Kidney (tissue), 14 donors: ENCODE measurements around the gene CTDP1. TPM values are rescaled to one million over a fixed set of nuclear protein-coding genes. Genes with fewer than 3 reads are reported as not detected.

Source experiments
- DNase-seq, 5 donors: peaks; one replicate each; pipeline ENCODE4 v3.0.0-alpha.2; 2013 to 2020
- FAIRE-seq: peaks from 2 replicates; lab custom pipeline; 2012; peaks lifted over from hg19 to GRCh38; lab: Jason Lieb, UNC
- H3K27ac ChIP-seq, 2 donors: one replicate each; pipeline ENCODE4 v1.7.0; 2013; ENCODE audit warnings: low read depth in 2 of 2, low read length in 2 of 2, inconsistent platforms in 1 of 2
- H3K27me3 ChIP-seq: one replicate; pipeline ENCODE4 v1.7.1; 2013; ENCODE audit warnings: low read length, inconsistent platforms; ENCODE audit not compliant: control insufficient read depth, insufficient read depth
- H3K36me3 ChIP-seq, 3 donors: one replicate each; pipeline versions ENCODE4 v1.7.0 to v1.7.1; 2013; ENCODE audit warnings: low read length in 3 of 3, control low read depth in 1 of 3, inconsistent platforms in 1 of 3; ENCODE audit not compliant: insufficient read depth in 3 of 3, control insufficient read depth in 2 of 3
- H3K4me1 ChIP-seq, 3 donors: one replicate each; pipeline versions ENCODE4 v1.7.0 to v1.7.1; 2013; ENCODE audit warnings: low read length in 3 of 3, inconsistent platforms in 1 of 3, low read depth in 1 of 3; ENCODE audit not compliant: control insufficient read depth in 2 of 3, insufficient read depth in 2 of 3
- H3K4me3 ChIP-seq, 3 donors: one replicate each; pipeline versions ENCODE4 v1.7.0 to v1.8.1; 2013; ENCODE audit warnings: low read length in 3 of 3, control low read depth in 1 of 3, inconsistent platforms in 1 of 3
- H3K9ac ChIP-seq, 3 donors: one replicate each; pipeline versions ENCODE4 v1.7.0 to v1.7.1; 2013; ENCODE audit warnings: low read length in 3 of 3, control low read depth in 1 of 3, inconsistent platforms in 1 of 3
- H3K9me3 ChIP-seq, 3 donors: one replicate each; pipeline versions ENCODE4 v1.7.0 to v1.7.1; 2013; ENCODE audit warnings: low read length in 3 of 3, control low read depth in 1 of 3, inconsistent platforms in 1 of 3; ENCODE audit not compliant: control insufficient read depth in 2 of 3, insufficient read depth in 1 of 3
- intact Hi-C: fragments of 100-400 bp; cut with DNase I; formaldehyde crosslinking; loops from one replicate; pipeline ENCODE4 v1.11.1; 2022
- polyA plus RNA-seq: library from polyadenylated mRNA; stranded (reverse); fragments of 350-450 nt; fragmentation: Illumina TruSeq; extraction: RNeasy Lipid Tissue Mini Kit (QIAGEN cat#74804); gene quantifications from one replicate; pipeline ENCODE4 v1.2.3, GENCODE V29; 2014; ENCODE audit warnings: low read depth, low replicate concordance; ENCODE audit not compliant: insufficient read depth
- total RNA-seq: library from RNA; stranded (reverse); fragmentation: NEBNext Ultra II Directional; extraction: Animal tissue kit (Norgen Biotek cat#: 25700); gene quantifications from one replicate; pipeline ENCODE4 v1.2.1, GENCODE V29; 2021
- TF ChIP-seq, protein P1 (sequence below): IDR thresholded peaks from 3 replicates; pipeline ENCODE4 v1.5.1; 2012; ENCODE audit warnings: mild to moderate bottlenecking, moderate library complexity, borderline replicate concordance; ENCODE audit not compliant: insufficient read depth; ENCODE audit errors: extremely low read depth
- donor health status: control.
- donor health status: control.
- donor health status: control.
- donor health status: control.
- donor health status: control.
- donor health status: DM: yes; HTN: yes; CAD: no.
- donor health status: Normal renal cell carcinoma (clear cell type).

The CTDP1 gene
- total and polyA plus RNA-seq, 2 donors from 2014 or later, result 11.1 to 21.8 TPM

DNA sequence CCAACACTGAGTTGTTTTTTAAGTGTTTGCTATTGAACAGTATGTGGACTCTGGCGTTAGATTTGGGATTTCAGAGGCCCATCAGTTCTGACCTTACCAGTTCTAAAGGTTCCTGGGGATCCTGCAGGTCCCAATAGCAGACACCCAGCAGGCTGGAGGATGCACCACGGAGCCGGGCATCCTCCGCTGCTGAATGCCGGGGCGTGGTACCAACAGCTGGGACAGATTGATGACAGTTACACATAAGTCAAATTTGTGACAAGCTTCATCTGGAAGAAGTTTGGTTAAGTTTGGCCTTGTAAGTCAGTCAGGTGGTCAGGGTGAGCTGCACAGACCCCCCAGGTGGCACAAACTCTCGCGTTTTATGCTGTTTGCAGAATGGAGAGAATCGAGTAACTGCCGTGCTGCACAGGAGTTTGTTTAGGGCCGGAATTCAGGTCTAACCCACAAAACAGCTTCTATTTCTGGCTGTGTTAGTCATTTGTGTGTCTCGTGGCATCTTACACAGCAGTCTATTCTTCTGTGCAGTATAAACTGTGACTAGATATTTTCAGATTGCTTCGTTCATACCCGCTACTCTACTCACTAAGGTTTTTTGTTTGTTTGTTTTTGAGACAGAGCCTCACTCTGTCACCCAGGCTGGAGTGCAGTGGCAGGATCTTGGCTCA, 19.2 kb downstream of the CTDP1 start:
- Histone ChIP-seq H3K36me3 (peaks cover 3 to 32% (median 32%) of the 10 kb centered on the region in 3 donors), H3K4me3 (no peak overlapping the region), H3K27ac (no peak overlapping the region), H3K9me3 (no peaks in the 10 kb centered on the region), H3K9ac (no peak overlapping the region), H3K4me1 (peaks cover 0 to 3% (median 0%) of the 10 kb centered on the region in 3 donors), H3K27me3 (no peaks in the 10 kb centered on the region)
- TF ChIP-seq, protein P1, sequence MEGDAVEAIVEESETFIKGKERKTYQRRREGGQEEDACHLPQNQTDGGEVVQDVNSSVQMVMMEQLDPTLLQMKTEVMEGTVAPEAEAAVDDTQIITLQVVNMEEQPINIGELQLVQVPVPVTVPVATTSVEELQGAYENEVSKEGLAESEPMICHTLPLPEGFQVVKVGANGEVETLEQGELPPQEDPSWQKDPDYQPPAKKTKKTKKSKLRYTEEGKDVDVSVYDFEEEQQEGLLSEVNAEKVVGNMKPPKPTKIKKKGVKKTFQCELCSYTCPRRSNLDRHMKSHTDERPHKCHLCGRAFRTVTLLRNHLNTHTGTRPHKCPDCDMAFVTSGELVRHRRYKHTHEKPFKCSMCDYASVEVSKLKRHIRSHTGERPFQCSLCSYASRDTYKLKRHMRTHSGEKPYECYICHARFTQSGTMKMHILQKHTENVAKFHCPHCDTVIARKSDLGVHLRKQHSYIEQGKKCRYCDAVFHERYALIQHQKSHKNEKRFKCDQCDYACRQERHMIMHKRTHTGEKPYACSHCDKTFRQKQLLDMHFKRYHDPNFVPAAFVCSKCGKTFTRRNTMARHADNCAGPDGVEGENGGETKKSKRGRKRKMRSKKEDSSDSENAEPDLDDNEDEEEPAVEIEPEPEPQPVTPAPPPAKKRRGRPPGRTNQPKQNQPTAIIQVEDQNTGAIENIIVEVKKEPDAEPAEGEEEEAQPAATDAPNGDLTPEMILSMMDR, result no peak
- no peak for FAIRE-seq
- intact Hi-C loops, result no loop called here
- DNase-seq, result no peak

DNA sequence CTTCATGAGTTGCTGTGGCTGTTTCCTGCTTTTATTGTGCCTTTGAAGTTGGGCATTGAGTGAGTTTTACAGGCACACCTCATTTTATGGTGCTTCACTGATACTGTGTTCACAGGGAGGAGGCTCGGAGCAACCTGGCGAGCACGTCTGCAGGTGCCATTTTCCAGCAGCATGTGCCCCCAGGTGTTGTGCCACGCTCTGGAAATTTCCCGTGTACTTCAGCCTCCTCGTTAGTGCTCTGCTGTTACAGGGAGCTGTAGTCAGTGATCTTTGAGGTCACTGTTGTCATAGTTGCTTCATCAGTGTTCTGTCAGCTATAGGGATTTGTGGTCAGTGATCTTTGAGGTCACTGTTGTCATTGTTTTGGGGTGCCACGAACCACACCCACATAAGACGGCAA, 20.1 kb downstream of the CTDP1 start:
- TF ChIP-seq, protein P1, result no peak
- Histone ChIP-seq H3K36me3 (peaks cover 3 to 37% (median 32%) of the 10 kb centered on the region in 3 donors), H3K27ac (no peak overlapping the region), H3K9ac (no peak overlapping the region), H3K9me3 (no peaks in the 10 kb centered on the region), H3K4me3 (no peak overlapping the region), H3K4me1 (peaks cover 0 to 3% (median 0%) of the 10 kb centered on the region in 3 donors), H3K27me3 (no peaks in the 10 kb centered on the region)
- DNase-seq (no peak), FAIRE-seq (no peak)
- intact Hi-C loops, result no loop called here

DNA sequence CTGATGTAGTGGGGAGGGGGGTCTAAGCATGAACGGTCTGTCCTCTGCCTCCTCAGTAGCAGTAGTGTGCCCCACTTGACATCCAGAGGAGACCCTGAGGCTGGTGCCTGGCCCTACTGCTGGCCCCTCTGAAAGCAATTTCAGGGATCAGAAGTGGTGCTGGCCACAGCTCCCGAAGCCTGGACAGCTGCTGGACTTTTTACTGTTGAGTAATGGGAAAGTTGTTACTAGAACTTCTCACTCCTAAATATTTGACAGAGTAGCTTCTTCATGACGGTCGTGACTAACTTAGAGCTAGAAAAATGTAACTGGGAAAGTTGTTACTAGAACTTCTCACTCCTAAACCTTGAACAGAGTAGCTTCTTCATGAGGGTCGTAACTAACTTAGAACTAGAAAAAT, 23.3 kb downstream of the CTDP1 start:
- intact Hi-C loops, result no loop called here
- no peak for DNase-seq

More for the DNA sequence above, 23.3 kb downstream of the CTDP1 start:
- no peak for FAIRE-seq
- Histone ChIP-seq H3K27me3 (no peaks in the 10 kb centered on the region), H3K27ac (no peak overlapping the region), H3K9ac (no peak overlapping the region), H3K36me3 (peaks cover 3 to 32% (median 31%) of the 10 kb centered on the region in 3 donors), H3K9me3 (no peaks in the 10 kb centered on the region), H3K4me3 (no peak overlapping the region), H3K4me1 (no peaks in the 10 kb centered on the region)
- TF ChIP-seq, protein P1, result no peak
